Activated naive CD8-positive, alpha-beta T cell treated with anti-CD3 and anti-CD28 coated beads, Interleukin-2, amount 50 U/mL, for 16 hours (primary cell): ENCODE results near the gene TSPAN18.

ENCODE experiments used
- DNase-seq: peaks from one replicate; pipeline ENCODE4 v3.0.0-alpha.2; 2020; ENCODE audit warnings: low read depth, low spot score

TSPAN18 gene

DNA sequence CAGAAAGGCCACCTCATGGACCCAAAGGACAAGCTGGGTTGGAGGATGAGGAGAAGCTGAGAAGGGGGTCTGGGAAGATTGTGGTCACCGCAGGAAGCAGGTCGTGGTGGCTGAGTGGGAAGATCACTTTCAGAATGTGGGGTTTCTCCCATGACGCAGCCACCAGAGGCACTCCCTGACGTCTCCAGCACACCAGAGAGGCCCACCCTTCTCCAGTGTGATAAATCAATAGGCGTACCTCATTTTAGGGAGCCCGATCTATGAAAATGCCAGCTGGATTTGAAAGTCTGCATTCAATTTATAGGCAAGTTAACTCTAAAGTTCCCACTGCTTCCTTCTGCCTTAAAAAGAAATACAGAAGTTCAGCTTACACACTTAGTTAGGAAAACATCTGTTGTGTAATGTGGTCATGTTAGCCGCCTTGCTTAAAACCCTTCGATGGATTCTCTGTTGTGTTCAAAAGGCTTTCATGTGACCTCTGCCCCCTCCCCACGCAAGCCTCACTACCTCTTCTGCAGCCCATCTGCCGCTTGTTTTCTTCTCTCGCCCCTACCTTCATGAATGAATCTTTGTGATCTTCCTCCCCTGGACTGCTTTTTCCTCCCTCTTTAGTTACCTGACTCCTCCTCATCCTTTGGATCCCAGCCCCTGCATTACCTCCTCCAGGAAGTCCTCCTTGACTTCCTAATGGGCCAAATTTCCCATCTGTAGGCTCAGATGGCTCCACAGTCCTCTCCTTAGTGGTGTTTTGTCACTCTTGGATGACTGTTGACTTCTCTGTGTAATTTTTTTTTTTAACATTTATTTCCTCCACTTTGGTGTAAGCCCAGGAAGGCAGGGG lies 10.7 kb downstream of the TSPAN18 start:
- DNase-seq, result no peak

DNA sequence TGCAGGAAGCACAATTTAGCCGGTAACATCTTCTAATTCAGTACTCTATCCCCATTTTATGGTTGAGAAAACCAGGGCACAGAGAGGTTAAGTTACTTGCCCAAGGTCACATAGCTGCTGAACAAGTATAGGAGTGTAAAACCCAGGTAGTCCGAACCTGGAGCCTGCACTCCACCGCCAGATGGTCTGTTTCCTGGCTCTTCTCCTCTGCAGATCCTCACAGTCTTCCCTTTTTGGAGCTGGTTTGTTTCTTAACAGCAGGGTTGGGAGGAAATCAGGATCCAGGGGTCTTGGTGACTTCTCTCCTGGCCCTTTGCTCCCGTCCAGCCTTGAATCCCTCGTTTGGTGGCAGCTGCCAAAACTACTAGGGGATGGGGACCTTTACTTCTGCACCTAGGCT lies 12.0 kb downstream of the TSPAN18 start:
- no peak for DNase-seq

DNA sequence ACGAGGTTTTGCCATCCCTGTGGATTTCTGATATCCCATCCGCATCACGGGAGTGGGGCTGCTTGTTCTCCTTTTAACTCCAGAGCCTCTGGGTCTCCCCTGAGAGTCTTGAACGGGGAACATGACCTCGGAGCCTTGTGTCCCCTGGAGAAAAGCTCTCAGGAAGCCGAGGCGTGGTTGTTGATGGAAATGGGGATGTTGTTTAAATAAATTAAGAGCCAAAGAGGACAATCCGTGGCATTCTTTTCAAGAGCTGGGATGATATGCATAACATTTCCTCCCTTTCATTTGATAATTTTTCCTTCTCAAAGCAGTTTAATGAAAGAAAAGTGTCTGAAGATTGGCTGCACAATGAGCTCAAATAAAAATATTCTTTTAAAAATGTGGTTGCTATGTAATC lies 14.2 kb downstream of the TSPAN18 start:
- DNase-seq, result no peak

- DNase-seq, result no peak
Measured at GRCh38 chr11:44741976-44742375, 15.2 kb downstream of the TSPAN18 start.

GRCh38 chr11:44742508-44743246 lies 15.9 kb downstream of the TSPAN18 start:
- DNase-seq, result no peak

DNA sequence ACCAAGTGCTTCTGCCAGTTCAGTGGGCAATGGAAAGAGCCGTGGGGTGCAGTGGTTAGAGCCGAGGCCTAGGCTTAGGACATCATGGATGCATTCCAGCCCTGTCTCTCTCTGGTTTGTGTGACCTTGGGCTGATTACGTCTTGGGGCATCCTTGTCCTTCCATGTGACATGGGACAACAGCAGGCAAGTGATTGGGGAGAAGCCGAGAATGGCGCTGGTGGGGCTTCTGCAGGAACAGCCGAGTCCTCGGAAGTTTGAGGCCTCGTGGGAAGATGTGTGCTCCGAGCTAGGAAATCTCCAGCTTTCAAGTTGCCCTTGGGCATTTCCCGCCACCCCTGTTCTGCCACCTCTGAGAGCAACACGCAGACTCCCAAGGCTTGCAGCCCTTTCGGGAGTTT lies 16.6 kb downstream of the TSPAN18 start:
- no peak for DNase-seq

DNA sequence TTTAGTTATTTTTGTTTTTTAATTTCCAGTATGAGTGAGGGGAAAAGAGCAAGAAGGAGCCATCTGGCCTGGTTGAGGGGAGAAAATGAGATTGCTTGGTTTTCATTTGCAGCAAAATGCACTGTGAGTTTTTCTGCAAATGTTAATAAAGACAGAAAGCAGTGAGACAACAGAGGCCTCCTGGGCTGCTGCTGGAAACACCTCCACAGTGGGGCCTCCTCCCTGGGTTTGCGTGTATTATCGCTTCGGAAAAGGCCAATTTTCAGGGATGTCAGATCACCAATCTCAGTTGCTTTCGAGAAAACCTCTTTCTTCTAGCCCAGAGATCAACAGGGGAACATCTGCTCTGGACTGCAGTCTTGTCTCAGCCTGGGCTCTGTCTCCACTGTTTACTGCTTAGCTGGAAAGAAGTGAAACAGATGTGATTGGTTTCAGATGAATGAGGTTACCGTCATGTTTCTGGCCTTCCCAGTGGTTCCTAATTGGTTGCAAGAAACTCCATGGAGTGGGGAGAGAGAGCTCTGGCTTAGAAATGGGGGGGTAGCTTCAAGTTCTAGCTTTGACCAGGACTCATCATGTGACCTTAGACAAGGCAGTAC lies 17.3 kb downstream of the TSPAN18 start:
- DNase-seq, result no peak

GRCh38 chr11:44746894-44747293 lies 20.1 kb downstream of the TSPAN18 start:
- DNase-seq, result no peak

GRCh38 chr11:44747316-44747715 lies 20.6 kb downstream of the TSPAN18 start:
- no peak for DNase-seq

GRCh38 chr11:44747836-44748235 lies 21.1 kb downstream of the TSPAN18 start:
- no peak for DNase-seq

GRCh38 chr11:44748606-44749005 lies 21.8 kb downstream of the TSPAN18 start:
- DNase-seq, result no peak

- no peak for DNase-seq
Measured at GRCh38 chr11:44749189-44749588, 22.4 kb downstream of the TSPAN18 start.

DNA sequence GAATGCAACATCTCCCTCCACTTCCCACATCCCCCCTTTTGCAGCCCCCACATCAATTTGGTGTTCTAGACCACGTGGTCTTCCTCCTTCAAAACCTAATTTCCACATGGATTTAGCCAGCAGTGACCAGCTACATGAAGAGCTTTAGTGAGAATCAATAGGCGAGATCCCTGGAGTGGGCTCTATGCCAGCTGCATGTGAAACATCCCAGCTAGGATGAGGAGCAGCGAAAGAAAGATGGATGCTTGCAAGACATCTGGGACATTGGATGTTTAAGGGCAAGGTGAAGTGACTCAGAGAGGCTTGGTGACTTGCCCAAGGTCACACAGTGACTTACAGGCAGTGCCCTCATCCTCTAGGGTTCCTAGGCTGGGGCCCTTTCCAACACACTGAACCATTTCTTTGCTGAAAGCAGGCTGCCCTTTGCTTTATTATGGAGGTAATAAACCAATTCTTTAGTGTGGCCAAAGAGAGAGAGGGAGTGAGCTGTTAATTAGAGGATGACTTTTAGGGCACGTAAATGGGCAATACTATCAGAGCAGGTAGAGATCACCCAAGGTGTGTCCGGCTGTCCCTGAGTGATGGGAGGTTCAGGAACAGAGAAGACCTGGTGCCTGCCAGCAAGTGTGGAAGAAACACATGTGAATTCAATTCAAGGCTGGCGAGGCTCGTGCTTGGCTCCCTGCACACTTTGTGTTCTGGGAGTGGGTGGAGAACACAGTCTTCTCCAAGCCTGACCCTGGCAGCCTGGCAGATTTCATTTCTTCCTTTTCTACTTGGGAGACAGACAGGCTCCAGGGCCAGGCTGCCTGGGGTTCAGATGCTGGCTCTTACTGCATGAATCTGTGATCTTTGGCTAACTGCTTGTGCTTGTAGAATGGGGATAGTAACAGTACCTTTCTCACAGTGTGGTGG lies 24.0 kb downstream of the TSPAN18 start:
- DNase-seq, result no peak

DNA sequence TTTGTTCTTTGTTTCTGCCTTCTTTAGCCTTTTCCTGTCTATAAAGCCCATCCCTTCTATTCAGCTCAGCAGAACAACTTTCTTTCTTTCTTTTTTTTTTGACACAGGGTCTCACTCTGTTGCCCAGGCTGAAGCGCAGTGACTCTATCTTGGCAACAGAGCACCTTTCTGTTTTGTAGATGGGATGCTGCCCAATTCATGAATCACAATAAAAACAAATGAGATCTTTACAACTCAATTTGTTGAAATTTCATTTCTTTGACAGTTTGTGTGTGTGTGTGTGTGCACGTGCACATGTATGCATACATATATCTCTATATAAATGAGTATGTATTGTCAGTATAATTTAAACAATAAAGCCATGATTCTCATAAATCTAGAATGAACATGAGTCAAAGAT lies 25.5 kb downstream of the TSPAN18 start:
- DNase-seq, result no peak

GRCh38 chr11:44752713-44753112 lies 26.0 kb downstream of the TSPAN18 start:
- no peak for DNase-seq

DNA sequence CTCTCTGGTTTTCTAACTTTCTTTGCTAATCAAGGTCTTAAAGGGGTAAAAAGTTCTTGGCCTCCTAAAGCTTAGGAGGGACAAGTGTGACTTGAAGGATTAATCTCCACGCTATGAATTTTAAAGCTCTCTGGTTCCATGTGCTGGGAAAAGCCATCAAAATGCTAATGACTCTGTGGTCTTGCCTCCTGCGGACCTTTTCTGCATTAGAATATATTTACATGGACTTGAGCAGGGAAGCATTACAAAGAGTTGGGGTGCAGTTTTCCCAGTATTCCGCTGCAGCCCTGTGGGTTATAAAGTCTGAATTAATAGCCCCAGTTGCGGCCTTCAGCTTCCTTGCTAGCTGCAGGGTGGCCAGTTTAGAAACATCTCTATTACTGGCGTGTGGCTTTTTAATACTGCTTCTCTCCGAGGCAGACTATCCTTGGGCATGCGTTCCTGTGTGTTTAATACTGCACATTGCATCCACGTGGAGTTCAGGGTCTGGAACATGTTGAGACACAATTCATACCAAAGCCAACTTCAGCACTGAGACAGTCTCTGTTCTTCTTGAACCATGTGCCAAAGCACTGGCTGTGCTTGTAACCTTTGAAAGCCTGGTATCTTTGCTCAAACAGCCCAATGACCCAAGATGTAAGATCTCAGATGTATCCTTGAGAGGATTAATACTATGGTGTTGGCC lies 27.3 kb downstream of the TSPAN18 start:
- DNase-seq, result no peak

DNA sequence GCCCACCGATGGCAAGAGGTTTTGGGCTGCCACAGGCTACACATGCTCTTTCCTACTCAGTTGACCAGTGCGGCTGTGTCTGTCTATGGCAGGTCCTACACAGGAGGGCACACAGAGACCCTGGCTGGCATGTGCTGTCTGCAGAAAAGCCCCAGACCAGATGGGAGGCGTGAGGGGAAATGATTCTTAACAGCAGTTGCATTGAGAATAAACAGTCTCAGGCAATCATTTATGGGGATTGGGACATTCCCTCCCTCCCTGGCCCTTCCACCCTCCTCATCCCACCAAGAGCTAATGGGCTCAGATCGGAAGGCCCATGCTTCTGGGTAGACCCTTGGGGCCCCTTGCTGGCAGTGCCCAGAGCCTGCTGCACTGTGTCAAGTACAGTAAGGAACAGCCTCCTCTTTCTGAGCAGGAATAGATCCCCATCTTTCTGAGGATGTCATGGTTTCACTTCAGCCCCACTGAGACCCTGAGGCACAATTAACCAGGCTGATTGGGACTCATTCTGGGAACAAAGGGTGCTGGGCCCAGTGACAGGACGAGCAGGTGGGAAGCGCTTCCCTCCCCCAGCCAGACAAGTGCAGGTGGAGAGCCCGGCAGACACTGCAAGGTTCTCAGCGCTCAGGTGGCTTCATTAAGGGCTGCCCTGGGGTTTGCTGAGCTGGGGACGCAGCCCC lies 28.3 kb downstream of the TSPAN18 start:
- DNase-seq, result no peak

DNA sequence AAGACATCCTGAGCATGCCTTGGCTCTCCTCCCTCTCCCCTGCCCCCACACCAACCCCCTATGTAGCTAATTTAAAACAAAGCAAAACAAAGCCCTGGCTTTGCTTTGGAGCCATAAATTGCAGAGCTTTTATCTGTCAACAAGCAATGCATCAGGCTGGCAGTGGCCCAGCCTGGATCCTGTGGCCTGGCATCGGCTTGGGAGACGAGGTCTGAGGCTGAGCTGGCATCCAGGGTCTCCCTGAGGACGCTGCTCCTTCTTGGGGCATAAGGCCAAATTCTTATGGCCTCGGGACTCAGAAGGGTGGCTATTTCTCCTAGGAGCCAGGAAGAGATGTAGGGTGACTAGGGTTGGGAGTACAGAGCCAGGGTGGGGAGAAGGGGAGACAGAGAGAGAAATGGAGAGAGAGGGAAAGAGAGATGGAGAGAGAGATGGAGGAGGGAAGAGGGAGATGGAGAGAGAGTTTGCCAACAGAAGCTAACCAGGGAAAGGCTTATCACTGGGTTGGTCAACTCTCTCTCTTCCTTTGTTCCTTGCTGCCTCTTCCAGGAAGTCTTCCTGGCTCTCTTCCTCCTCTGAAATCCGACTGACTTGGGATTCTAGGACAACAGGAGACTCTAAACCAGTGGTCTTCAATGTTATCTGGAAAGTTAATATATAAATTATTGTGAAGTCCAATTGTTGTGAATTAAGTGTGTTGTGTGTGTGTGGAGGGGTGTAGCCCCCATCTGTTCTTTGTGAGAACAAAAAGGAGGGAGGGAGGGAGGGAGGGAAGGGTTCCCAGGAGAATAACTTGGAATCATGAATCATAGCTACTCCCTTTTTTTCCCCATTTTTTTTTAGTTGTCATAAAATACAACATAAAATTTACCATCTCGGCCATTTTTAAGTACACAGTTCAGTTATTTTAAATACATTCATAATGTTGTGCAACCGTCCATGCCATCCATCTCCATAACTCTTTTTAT lies 29.1 kb downstream of the TSPAN18 start:
- no peak for DNase-seq

DNA sequence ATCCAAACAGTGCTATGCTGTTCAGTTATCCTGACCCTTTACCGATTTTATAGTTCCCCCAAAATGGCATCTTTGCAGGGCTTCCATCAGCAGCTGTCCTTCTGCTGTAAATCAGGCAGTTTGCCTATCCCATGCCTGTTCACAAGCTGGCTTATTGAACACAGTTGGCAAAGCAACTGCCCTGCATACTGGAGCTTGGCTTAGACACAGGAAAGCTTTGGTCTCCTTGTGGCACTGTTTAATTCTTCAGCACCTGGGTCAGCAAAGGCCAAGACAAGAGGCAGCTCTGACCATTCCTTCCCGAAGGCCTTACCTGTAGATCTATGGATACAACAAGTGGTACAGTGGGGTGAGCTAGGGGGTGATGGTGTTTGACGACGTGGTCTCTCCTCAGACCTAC lies 32.2 kb downstream of the TSPAN18 start:
- no peak for DNase-seq
